Upper lobe of left lung (tissue), 6 donors: ENCODE data around the gene CXCL16. TPM values are rescaled to one million over a fixed set of nuclear protein-coding genes. Genes with fewer than 3 reads are reported as not detected.
"Not testable (repeated sequence)": the region's sequence is repeated elsewhere in the genome, so short reads cannot be mapped to it uniquely, and the experiment has no call there.

Source experiments
- ATAC-seq, 2 donors: fragments of 200-7000 bp; cut with Tn5 transposase; one replicate each; pipeline ENCODE4 v1.9.1; 2022; ENCODE audit warnings: mild to moderate bottlenecking in 2 of 2, moderate library complexity in 2 of 2; ENCODE audit not compliant: low FRiP score in 2 of 2
- DNase-seq, 2 donors: peaks; one replicate each; pipeline ENCODE4 v3.0.0-alpha.2; 2019 to 2020
- H3K27ac ChIP-seq, 4 donors: fragments of 200-600 bp; sonication (generic); one replicate each; pipeline ENCODE4 v1.5.1; 2016 to 2019
- H3K27me3 ChIP-seq, 4 donors: fragments of 200-600 bp; sonication (generic); one replicate each; pipeline ENCODE4 v1.5.1; 2017 to 2019
- H3K36me3 ChIP-seq, 4 donors: fragments of 200-600 bp; sonication (generic); one replicate each; pipeline ENCODE4 v1.5.1; 2016 to 2019
- H3K4me1 ChIP-seq, 4 donors: fragments of 200-600 bp; sonication (generic); one replicate each; pipeline ENCODE4 v1.5.1; 2018 to 2019
- H3K4me3 ChIP-seq, 4 donors: fragments of 200-600 bp; sonication (generic); one replicate each; pipeline ENCODE4 v1.5.1; 2017 to 2019; ENCODE audit warnings: mild to moderate bottlenecking in 2 of 4, moderate library complexity in 1 of 4
- H3K9me3 ChIP-seq, 4 donors: fragments of 200-600 bp; sonication (generic); one replicate each; pipeline ENCODE4 v1.5.1; 2018 to 2019
- CTCF ChIP-seq, 6 experiments: fragments of 450-650 bp in 4 of 6; fragments of 200-600 bp in 2 of 6; sonication (generic) in 2 of 6; IDR thresholded peaks; one replicate each; pipeline ENCODE4 v1.5.1; 2016 to 2019; ENCODE audit warnings: antibody characterized with exemption in 6 of 6
- EP300 ChIP-seq, 4 donors: sonication (generic); formaldehyde crosslinking; IDR thresholded peaks; one replicate each; pipeline ENCODE4 v1.5.1; 2017; ENCODE audit warnings: antibody characterized with exemption in 4 of 4, control low read depth in 2 of 4
- POLR2A ChIP-seq, 4 donors: fragments of 450-650 bp; IDR thresholded peaks; one replicate each; pipeline ENCODE4 v1.5.1; 2016 to 2017; ENCODE audit warnings: antibody characterized with exemption in 4 of 4, mild to moderate bottlenecking in 2 of 4
- POLR2AphosphoS5 ChIP-seq, 2 donors: sonication (generic); formaldehyde crosslinking; IDR thresholded peaks; one replicate each; pipeline ENCODE4 v1.5.1; 2017; ENCODE audit warnings: antibody characterized with exemption in 2 of 2
- WGBS, 2 donors: methylation state at CpG; one replicate each; pipeline ENCODE4 v1.1.5; 2017 to 2018; 5-methylcytosine and 5-hydroxymethylcytosine counted together
- total RNA-seq, 6 donors: library from RNA; depleted of rRNA in 4 of 6; stranded (reverse); fragments of >200 nt in 4 of 6; gene quantifications; one replicate each; pipeline versions ENCODE4 v1.1.0 to v1.2.1, GENCODE V29; 2016 to 2021
- donor health status: DM: no; HTN: no; CAD: no; lungs with moderate emphysema.
- donor health status: DM: no; HTN: yes; CAD: no; lungs with severe emphysema.

The CXCL16 gene
- total RNA-seq, 6 donors from 2014 or later, result 62.9 to 281 (median 122) TPM

- no peak for ATAC-seq
- TF ChIP-seq CTCF (IDR thresholded peaks at IDR 0.05) (no peak), POLR2AphosphoS5 (IDR thresholded peaks at IDR 0.05) (no peak), POLR2A (IDR thresholded peaks at IDR 0.05) (no peak), EP300 (IDR thresholded peaks at IDR 0.05) (no peak)
- no peak for DNase-seq
- WGBS, 2 donors, result 94 to 98% methylated on average over 5 to 13 of the region's 13 CpGs
- no peak overlapping the region for H3K4me3 ChIP-seq
- H3K27me3 ChIP-seq, result no peaks in the 10 kb centered on the region
- peaks cover 0 to 32% (median 16%) of the 10 kb centered on the region in 4 donors for H3K4me1 ChIP-seq
- peaks cover 3 to 49% (median 39%) of the 10 kb centered on the region in 4 donors for H3K36me3 ChIP-seq
- H3K9me3 ChIP-seq, result no peaks in the 10 kb centered on the region
- H3K27ac ChIP-seq, result peak overlapping the region in 2 of 4 donors; percentile 60 to 82
Measured at GRCh38 chr17:4718276-4718675, 21.5 kb downstream of the CXCL16 start.

GRCh38 chr17:4717791-4718190 is 21.9 kb downstream of the CXCL16 start:
- DNase-seq (peak; percentile 49 to 50), ATAC-seq (no peak)
- TF ChIP-seq EP300 (IDR thresholded peaks at IDR 0.05) (no peak), CTCF (IDR thresholded peaks at IDR 0.05) (no peak), POLR2A (IDR thresholded peaks at IDR 0.05) (no peak), POLR2AphosphoS5 (IDR thresholded peaks at IDR 0.05) (no peak)
- no peaks in the 10 kb centered on the region for H3K9me3 ChIP-seq
- peak overlapping the region in 3 of 4 donors; percentile 60 to 82 (median 60) for H3K27ac ChIP-seq
- H3K4me3 ChIP-seq, result no peak overlapping the region
- WGBS, 2 donors, result 75 to 93% methylated on average over 14 to 17 of the region's 17 CpGs
- H3K4me1 ChIP-seq, result peaks cover 0 to 36% (median 21%) of the 10 kb centered on the region in 4 donors
- H3K36me3 ChIP-seq, result peaks cover 3 to 49% (median 39%) of the 10 kb centered on the region in 4 donors
- H3K27me3 ChIP-seq, result no peaks in the 10 kb centered on the region

- H3K27ac ChIP-seq, result peak overlapping the region in 3 of 4 donors; percentile 3 to 82 (median 45)
- no peaks in the 10 kb centered on the region for H3K9me3 ChIP-seq
- H3K27me3 ChIP-seq, result no peaks in the 10 kb centered on the region
- H3K4me1 ChIP-seq, result peaks cover 12 to 39% (median 32%) of the 10 kb centered on the region in 4 donors
- WGBS, 2 donors, result 93 to 94% methylated on average over 7 to 10 of the region's 10 CpGs
- no peak for ATAC-seq
- H3K4me3 ChIP-seq, result no peak overlapping the region
- no peak for DNase-seq
- no peak for TF ChIP-seq POLR2A (IDR thresholded peaks at IDR 0.05)
- no peak for TF ChIP-seq EP300 (IDR thresholded peaks at IDR 0.05)
- TF ChIP-seq POLR2AphosphoS5 (IDR thresholded peaks at IDR 0.05), result no peak
- TF ChIP-seq CTCF (IDR thresholded peaks at IDR 0.05), result no peak
- peaks cover 3 to 49% (median 39%) of the 10 kb centered on the region in 4 donors for H3K36me3 ChIP-seq
Measured at GRCh38 chr17:4716081-4716480, 23.6 kb downstream of the CXCL16 start.

GRCh38 chr17:4715063-4715744 is 24.5 kb downstream of the CXCL16 start:
- Histone ChIP-seq H3K36me3 (peaks cover 3 to 45% (median 35%) of the 10 kb centered on the region in 4 donors), H3K27me3 (no peaks in the 10 kb centered on the region), H3K4me1 (peaks cover 15 to 45% (median 35%) of the 10 kb centered on the region in 4 donors), H3K27ac (peak overlapping the region; percentile 62 to 82 (median 74)), H3K9me3 (no peaks in the 10 kb centered on the region), H3K4me3 (peak overlapping the region in 1 of 4 donors; percentile 29)
- 58 to 69% methylated on average over 5 to 11 of the region's 11 CpGs for WGBS, 2 donors
- DNase-seq (no peak), ATAC-seq (no peak)
- no peak for TF ChIP-seq POLR2A (IDR thresholded peaks at IDR 0.05)
- no peak for TF ChIP-seq POLR2AphosphoS5 (IDR thresholded peaks at IDR 0.05)
- no peak for TF ChIP-seq EP300 (IDR thresholded peaks at IDR 0.05)
- no peak for TF ChIP-seq CTCF (IDR thresholded peaks at IDR 0.05)

GRCh38 chr17:4714340-4715062 is 25.2 kb downstream of the CXCL16 start:
- ATAC-seq, DNase-seq, H3K9me3 ChIP-seq, H3K27me3 ChIP-seq: not testable (repeated sequence)
- Histone ChIP-seq H3K4me3 (peak overlapping the region in 1 of 4 donors; percentile 29), H3K4me1 (peaks cover 15 to 50% (median 35%) of the 10 kb centered on the region in 4 donors), H3K36me3 (peaks cover 3 to 38% (median 31%) of the 10 kb centered on the region in 4 donors), H3K27ac (peak overlapping the region; percentile 70 to 82 (median 74))
- 69 to 72% methylated on average over 7 to 8 of the region's 15 CpGs for WGBS, 2 donors
